ENCODE results near the gene NTHL1.

NTHL1 gene

DNA sequence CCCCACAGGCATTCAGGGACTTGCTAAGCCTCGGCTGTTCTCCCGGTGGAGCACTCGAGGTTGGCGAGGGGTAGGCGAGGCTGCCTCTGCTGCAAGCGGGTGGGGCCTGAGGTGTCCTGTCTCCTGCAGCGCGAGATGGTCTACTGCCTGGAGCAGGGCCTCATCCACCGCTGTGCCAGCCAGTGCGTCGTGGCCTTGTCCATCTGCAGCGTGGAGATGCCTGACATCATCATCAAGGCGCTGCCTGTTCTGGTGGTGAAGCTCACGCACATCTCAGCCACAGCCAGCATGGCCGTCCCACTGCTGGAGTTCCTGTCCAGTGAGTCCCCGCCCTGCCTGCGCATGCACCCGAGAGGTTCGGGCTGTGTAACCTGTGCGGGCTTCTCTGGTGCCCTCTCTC, 26.4 kb upstream of the NTHL1 start:
- TF ChIP-seq, protein P1, sequence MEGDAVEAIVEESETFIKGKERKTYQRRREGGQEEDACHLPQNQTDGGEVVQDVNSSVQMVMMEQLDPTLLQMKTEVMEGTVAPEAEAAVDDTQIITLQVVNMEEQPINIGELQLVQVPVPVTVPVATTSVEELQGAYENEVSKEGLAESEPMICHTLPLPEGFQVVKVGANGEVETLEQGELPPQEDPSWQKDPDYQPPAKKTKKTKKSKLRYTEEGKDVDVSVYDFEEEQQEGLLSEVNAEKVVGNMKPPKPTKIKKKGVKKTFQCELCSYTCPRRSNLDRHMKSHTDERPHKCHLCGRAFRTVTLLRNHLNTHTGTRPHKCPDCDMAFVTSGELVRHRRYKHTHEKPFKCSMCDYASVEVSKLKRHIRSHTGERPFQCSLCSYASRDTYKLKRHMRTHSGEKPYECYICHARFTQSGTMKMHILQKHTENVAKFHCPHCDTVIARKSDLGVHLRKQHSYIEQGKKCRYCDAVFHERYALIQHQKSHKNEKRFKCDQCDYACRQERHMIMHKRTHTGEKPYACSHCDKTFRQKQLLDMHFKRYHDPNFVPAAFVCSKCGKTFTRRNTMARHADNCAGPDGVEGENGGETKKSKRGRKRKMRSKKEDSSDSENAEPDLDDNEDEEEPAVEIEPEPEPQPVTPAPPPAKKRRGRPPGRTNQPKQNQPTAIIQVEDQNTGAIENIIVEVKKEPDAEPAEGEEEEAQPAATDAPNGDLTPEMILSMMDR (IDR thresholded peaks at IDR 0.05) = no peak
- no peak for TF ChIP-seq ZFX (IDR thresholded peaks at IDR 0.05; ENCODE audit: borderline replicate concordance)

DNA sequence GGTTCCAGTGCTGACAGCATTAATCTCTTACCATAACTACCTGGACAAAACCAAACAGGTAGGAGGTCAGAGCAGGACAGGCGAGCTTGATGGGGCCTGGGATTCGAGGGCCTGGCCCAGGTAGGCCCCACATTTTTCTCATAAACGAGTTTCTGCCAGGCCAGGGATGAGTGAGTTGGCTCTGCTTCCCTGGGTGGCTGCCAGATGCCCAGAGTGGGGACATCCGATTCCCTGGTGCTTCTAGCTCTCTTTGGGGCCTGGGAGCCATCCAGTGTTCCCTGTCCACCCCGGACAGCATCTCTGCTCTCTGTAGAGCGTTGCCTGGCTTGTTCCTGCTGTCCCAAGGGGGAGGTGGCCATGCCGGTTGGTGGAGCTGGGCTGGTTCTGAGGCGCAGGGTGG, 25.3 kb upstream of the NTHL1 start:
- H3K27ac ChIP-seq = no peak overlapping the region
- TF ChIP-seq, protein P1 (IDR thresholded peaks at IDR 0.05) = no peak
- no peak for TF ChIP-seq ZFX (IDR thresholded peaks at IDR 0.05; ENCODE audit: borderline replicate concordance)

More for the DNA sequence above, 26.4 kb upstream of the NTHL1 start:
- no peak overlapping the region for H3K27ac ChIP-seq

DNA sequence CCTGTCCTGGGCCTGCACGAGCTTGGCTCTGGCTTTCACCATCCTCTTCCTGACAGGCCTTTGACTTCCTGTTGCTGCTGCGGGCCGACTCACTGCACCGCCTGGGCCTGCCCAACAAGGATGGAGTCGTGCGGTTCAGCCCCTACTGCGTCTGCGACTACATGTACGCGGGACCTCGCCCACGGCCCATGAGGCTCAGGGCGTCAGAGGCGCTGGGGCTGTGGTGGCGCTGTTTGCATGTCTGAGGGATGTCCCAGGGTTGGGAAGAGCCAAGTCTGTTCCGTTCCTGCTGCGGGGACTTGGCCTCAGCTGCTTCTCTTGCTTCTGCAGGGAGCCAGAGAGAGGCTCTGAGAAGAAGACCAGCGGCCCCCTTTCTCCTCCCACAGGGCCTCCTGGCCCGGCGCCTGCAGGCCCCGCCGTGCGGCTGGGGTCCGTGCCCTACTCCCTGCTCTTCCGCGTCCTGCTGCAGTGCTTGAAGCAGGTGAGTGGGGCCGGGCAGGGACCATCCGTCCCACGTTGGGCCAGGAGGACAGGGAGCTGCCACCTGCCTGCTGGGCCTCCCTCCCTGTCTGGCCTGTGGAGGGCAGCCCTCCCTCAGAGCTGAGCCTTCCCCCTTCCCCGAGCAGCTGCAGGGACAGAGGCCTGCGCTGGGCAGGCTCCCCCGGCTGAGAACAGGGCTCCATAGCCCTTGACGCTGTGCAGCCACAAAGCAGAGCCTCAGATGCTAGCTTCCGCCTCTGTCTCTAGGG, 24.0 kb upstream of the NTHL1 start:
- no peak for TF ChIP-seq ZFX (IDR thresholded peaks at IDR 0.05; ENCODE audit: borderline replicate concordance)
- TF ChIP-seq, protein P1 (IDR thresholded peaks at IDR 0.05) = no peak

DNA sequence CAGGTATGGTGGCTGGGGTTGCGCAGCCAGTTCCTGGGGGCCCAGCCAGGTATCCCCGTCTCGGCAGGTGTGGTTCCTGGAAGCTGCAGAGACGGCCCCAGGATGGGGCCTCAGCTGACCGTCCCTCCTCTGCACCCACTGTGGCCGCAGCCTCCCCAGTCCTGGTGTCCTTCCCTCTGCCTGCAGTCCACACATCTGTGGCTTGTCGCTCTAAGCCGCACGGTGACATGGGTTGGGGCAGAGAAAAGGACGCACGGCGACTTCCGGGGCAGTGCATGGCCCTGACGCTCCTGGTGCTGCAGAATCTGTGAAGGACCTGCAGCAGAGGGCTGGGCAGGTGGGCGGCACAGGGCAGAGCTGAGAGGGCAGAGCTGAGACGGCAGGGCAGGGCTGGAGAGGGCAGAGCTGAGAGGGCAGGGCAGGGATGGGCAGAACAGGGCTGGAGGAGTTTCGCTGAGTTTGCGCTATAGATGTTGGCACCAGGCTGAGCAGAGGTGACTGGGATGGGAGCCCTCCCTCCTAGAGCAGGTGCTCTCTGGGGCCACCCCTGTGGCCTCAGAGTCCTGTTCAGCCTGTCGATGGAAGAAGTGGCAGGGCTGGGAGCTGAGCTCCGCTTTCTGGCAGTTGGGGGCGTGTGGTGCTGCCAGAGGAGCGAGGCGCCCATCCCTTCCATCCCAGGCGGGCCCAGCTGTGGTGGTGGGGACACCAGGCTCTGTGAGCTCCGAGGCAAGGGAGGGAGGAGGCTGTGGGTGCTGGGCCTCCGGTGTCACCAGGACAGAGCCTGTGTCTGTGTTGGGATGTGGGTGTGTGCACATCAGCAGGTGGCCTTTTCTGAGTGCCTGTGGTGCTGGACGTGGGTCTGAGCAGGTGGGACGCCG, 23.2 kb upstream of the NTHL1 start:
- H3K27ac ChIP-seq = no peak overlapping the region
- TF ChIP-seq, protein P1 (IDR thresholded peaks at IDR 0.05) = no peak
- TF ChIP-seq ZFX (IDR thresholded peaks at IDR 0.05; ENCODE audit: borderline replicate concordance) = no peak

More for the DNA sequence above, 24.0 kb upstream of the NTHL1 start:
- H3K27ac ChIP-seq = no peak overlapping the region

DNA sequence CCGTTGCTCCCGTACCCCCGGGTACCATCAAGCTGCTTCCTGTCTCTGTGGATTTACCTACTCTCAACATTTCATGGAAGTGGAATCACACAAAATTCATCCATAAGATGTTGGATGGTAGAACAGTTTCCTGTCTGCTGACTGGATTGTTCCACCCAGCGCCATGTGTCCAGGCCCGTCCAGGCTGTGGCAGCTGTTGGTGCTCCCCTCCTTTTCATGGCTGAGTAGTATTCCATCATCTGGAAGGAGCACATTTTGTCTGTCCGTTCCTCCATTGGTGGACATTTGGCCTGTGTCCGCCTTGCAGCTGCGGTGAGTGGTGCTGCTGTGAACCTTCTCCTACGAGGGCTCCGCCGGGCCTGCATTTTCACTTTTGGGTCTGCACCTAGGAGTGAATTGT, 18.5 kb upstream of the NTHL1 start:
- H3K27ac ChIP-seq = no peak overlapping the region

DNA sequence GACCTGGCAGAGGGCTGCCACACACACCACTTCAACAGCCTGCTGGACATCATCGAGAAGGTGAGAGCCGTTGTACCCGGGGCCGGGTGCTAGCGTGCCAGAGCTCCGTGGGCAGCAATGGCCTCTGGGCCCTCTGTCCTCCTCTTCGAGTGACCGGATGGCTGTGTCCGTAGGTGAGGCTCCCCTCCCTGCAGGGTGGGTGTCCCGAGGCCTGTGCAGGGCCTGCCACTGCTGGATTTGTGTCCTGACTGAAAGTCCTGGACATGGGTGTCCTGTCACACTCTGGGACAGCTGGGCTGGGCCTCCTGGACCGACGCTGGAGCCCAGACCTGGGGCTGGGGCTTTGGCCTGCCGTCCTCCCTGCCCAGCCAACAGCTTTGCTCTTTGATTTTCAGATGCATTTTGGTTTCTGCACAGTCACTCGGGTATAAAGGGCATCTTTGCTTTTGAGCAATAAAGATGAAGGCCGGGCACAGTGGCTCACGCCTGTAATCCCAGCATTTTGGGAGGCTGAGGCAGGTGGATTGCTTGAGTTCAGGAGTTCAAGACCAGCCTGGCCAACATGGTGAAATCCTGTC, 16.8 kb upstream of the NTHL1 start:
- no peak for TF ChIP-seq ZFX (IDR thresholded peaks at IDR 0.05; ENCODE audit: borderline replicate concordance)
- TF ChIP-seq, protein P1 (IDR thresholded peaks at IDR 0.05) = no peak
- H3K27ac ChIP-seq = no peak overlapping the region

More for the DNA sequence above, 18.5 kb upstream of the NTHL1 start:
- no peak for TF ChIP-seq ZFX (IDR thresholded peaks at IDR 0.05; ENCODE audit: borderline replicate concordance)
- TF ChIP-seq, protein P1 (IDR thresholded peaks at IDR 0.05) = no peak
